ENCODE results near the gene PODNL1.

Gene PODNL1

GRCh38 chr19:13959141-13959961, 21.1 kb upstream of the PODNL1 start:
- Histone ChIP-seq H4K20me1 (ENCODE audit: control insufficient read depth, insufficient read depth, low read depth, low read length) (no peaks in the 10 kb centered on the region), H3K9me2 (replicated peaks; ENCODE audit: control insufficient read depth, low read length) (no peaks in the 10 kb centered on the region), H3K4me3 (ENCODE audit: low read length) (no peak overlapping the region), H3K4me2 (ENCODE audit: low read length) (no peak overlapping the region), H3K9me3 (ENCODE audit: control insufficient read depth, insufficient read depth, low read length) (no peaks in the 10 kb centered on the region), H3K36me3 (ENCODE audit: control insufficient read depth, low read length) (peaks cover 74% of the 10 kb centered on the region), H3K4me1 (ENCODE audit: control insufficient read depth, low read length) (no peaks in the 10 kb centered on the region), H3K79me2 (ENCODE audit: control insufficient read depth, low read length) (peaks cover 7% of the 10 kb centered on the region), H3K27ac (ENCODE audit: low read depth, low read length) (no peak overlapping the region), H3F3A (ENCODE audit: control insufficient read depth, insufficient read depth) (peaks cover 4% of the 10 kb centered on the region; the same call in 1 of the 2 replicates), H3K27me3 (ENCODE audit: control insufficient read depth, low read length) (no peaks in the 10 kb centered on the region)
- no peak for TF ChIP-seq EZH2phosphoT487 (IDR thresholded peaks at IDR 0.05; ENCODE audit: borderline replicate concordance, low read length)
- TF ChIP-seq, protein P1, sequence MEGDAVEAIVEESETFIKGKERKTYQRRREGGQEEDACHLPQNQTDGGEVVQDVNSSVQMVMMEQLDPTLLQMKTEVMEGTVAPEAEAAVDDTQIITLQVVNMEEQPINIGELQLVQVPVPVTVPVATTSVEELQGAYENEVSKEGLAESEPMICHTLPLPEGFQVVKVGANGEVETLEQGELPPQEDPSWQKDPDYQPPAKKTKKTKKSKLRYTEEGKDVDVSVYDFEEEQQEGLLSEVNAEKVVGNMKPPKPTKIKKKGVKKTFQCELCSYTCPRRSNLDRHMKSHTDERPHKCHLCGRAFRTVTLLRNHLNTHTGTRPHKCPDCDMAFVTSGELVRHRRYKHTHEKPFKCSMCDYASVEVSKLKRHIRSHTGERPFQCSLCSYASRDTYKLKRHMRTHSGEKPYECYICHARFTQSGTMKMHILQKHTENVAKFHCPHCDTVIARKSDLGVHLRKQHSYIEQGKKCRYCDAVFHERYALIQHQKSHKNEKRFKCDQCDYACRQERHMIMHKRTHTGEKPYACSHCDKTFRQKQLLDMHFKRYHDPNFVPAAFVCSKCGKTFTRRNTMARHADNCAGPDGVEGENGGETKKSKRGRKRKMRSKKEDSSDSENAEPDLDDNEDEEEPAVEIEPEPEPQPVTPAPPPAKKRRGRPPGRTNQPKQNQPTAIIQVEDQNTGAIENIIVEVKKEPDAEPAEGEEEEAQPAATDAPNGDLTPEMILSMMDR (IDR thresholded peaks at IDR 0.05; ENCODE audit: low read depth, low read length, poor library complexity, severe bottlenecking) = no peak

DNA sequence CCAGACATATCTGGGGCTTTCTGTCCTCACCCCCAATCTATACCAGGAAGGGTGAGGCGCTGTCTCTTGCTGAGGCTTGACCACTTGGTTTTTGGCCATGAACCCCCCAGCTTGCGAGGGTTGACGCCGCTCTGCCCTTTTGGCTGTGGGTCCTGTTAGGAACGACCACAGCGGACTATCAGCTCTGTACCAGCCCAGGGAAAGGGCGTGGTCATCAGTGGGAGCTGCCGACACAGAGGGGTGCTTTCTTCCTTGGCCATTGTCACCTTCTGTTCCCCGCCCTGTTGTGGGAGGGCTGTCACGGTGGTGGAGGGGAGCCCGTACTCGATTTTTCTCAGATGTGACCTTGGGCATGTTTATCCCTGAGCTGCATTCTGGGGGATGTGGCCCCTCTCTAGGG, 19.8 kb upstream of the PODNL1 start:
- Histone ChIP-seq H3K4me1 (ENCODE audit: control insufficient read depth, low read length) (peaks cover 8% of the 10 kb centered on the region), H3K36me3 (ENCODE audit: control insufficient read depth, low read length) (peaks cover 78% of the 10 kb centered on the region), H3F3A (ENCODE audit: control insufficient read depth, insufficient read depth) (no peaks in the 10 kb centered on the region), H3K9me3 (ENCODE audit: control insufficient read depth, insufficient read depth, low read length) (no peaks in the 10 kb centered on the region), H3K9me2 (replicated peaks; ENCODE audit: control insufficient read depth, low read length) (no peaks in the 10 kb centered on the region), H3K27me3 (ENCODE audit: control insufficient read depth, low read length) (no peaks in the 10 kb centered on the region), H3K79me2 (ENCODE audit: control insufficient read depth, low read length) (peaks cover 20% of the 10 kb centered on the region), H4K20me1 (ENCODE audit: control insufficient read depth, insufficient read depth, low read depth, low read length) (peaks cover 5% of the 10 kb centered on the region; the same call in 1 of the 2 replicates), H3K4me3 (ENCODE audit: low read length) (no peak overlapping the region), H3K27ac (ENCODE audit: low read depth, low read length) (no peak overlapping the region), H3K4me2 (ENCODE audit: low read length) (no peak overlapping the region)
- TF ChIP-seq EZH2phosphoT487 (IDR thresholded peaks at IDR 0.05; ENCODE audit: borderline replicate concordance, low read length) = no peak
- TF ChIP-seq, protein P1 (IDR thresholded peaks at IDR 0.05; ENCODE audit: low read depth, low read length, poor library complexity, severe bottlenecking) = no peak

- no peak overlapping the region for H3K4me2 ChIP-seq (ENCODE audit: low read length)
- H3K9me3 ChIP-seq (ENCODE audit: control insufficient read depth, insufficient read depth, low read length) = no peaks in the 10 kb centered on the region
- H3K4me1 ChIP-seq (ENCODE audit: control insufficient read depth, low read length) = peaks cover 10% of the 10 kb centered on the region
- H3K27me3 ChIP-seq (ENCODE audit: control insufficient read depth, low read length) = no peaks in the 10 kb centered on the region
- TF ChIP-seq EZH2phosphoT487 (IDR thresholded peaks at IDR 0.05; ENCODE audit: borderline replicate concordance, low read length) = no peak
- TF ChIP-seq, protein P1 (IDR thresholded peaks at IDR 0.05; ENCODE audit: low read depth, low read length, poor library complexity, severe bottlenecking) = no peak
- H3K9me2 ChIP-seq (replicated peaks; ENCODE audit: control insufficient read depth, low read length) = no peaks in the 10 kb centered on the region
- no peak overlapping the region for H3K27ac ChIP-seq (ENCODE audit: low read depth, low read length)
- peaks cover 6% of the 10 kb centered on the region; the same call in 1 of the 2 replicates for H4K20me1 ChIP-seq (ENCODE audit: control insufficient read depth, insufficient read depth, low read depth, low read length)
- no peak overlapping the region for H3K4me3 ChIP-seq (ENCODE audit: low read length)
- peaks cover 72% of the 10 kb centered on the region for H3K36me3 ChIP-seq (ENCODE audit: control insufficient read depth, low read length)
- H3F3A ChIP-seq (ENCODE audit: control insufficient read depth, insufficient read depth) = no peaks in the 10 kb centered on the region
- peaks cover 28% of the 10 kb centered on the region for H3K79me2 ChIP-seq (ENCODE audit: control insufficient read depth, low read length)
Observed at GRCh38 chr19:13957051-13957450, 18.8 kb upstream of the PODNL1 start.
